IMR-90 (cell line): ENCODE data around the gene ZFAND5. TPM values are rescaled to one million over a fixed set of nuclear protein-coding genes. Genes with fewer than 3 reads are reported as not detected.

ENCODE experiments used
- ATAC-seq: fragments of 200-7000 bp; cut with Tn5 transposase; 2 replicates; pipeline ENCODE4 v1.9.1; 2020; ENCODE audit warnings: low read depth, mild to moderate bottlenecking, moderate library complexity
- BruUV-seq: library from RNA; stranded (reverse); fragments of 400-500 nt; replicated peaks from 2 replicates; lab custom pipeline; 2021; lab: Mats Ljungman, UMichigan
- CTCF ChIA-PET: fragments of 300-600 bp; formaldehyde crosslinking; extraction: SDS; loops from one replicate; lab custom pipeline; 2021; ENCODE audit warnings: antibody characterized with exemption; lab: Yijun Ruan, JAX
- POLR2A ChIA-PET: fragments of 300-600 bp; sonication (Branson Sonifier 250); formaldehyde crosslinking; loops from one replicate; lab custom pipeline; 2022; ENCODE audit warnings: antibody characterized with exemption; ENCODE audit not compliant: unreplicated experiment; lab: Charles Lee
- DNase-seq: peaks from one replicate; pipeline ENCODE4 v3.0.0; 2013
- H2AFZ ChIP-seq: replicated peaks from 2 replicates; pipeline ENCODE3; 2013; ENCODE audit warnings: low read length, mild to moderate bottlenecking; ENCODE audit not compliant: poor library complexity
- H2AK5ac ChIP-seq: 2 replicates; pipeline ENCODE4 v1.6.1; 2013; ENCODE audit warnings: low read depth, low read length, inconsistent platforms
- H2AK9ac ChIP-seq: replicated peaks from 2 replicates; pipeline ENCODE3; 2013; ENCODE audit warnings: mild to moderate bottlenecking, low read depth, low read length, moderate library complexity; ENCODE audit not compliant: poor library complexity
- H2BK120ac ChIP-seq: 2 replicates; pipeline ENCODE4 v1.6.1; 2013; ENCODE audit warnings: low read depth, low read length, inconsistent platforms
- H2BK15ac ChIP-seq: 3 replicates; pipeline ENCODE4 v1.6.1; 2013; ENCODE audit warnings: low read depth, low read length, inconsistent platforms
- H2BK20ac ChIP-seq: 2 replicates; pipeline ENCODE4 v1.6.1; 2013; ENCODE audit warnings: low read depth, mild to moderate bottlenecking, inconsistent platforms, low read length, moderate library complexity
- H2BK5ac ChIP-seq: 2 replicates; pipeline ENCODE4 v1.6.1; 2013; ENCODE audit warnings: mild to moderate bottlenecking, low read depth, low read length, inconsistent platforms; ENCODE audit not compliant: poor library complexity, severe bottlenecking
- H3K14ac ChIP-seq: replicated peaks from 2 replicates; pipeline ENCODE4 v1.6.1; 2013; ENCODE audit warnings: low read depth, low read length, inconsistent platforms
- H3K18ac ChIP-seq: 2 replicates; pipeline ENCODE4 v1.6.1; 2013; ENCODE audit warnings: low read depth, low read length, control low read depth
- H3K23ac ChIP-seq: 2 replicates; pipeline ENCODE4 v1.6.1; 2013; ENCODE audit warnings: low read depth, low read length, inconsistent platforms
- H3K27ac ChIP-seq: 2 replicates; pipeline ENCODE4 v1.5.1; 2013; ENCODE audit warnings: mild to moderate bottlenecking, control low read depth, low read length; ENCODE audit not compliant: insufficient read depth
- H3K27me3 ChIP-seq: 2 replicates; pipeline ENCODE4 v1.6.1; 2013; ENCODE audit warnings: low read length; ENCODE audit not compliant: control insufficient read depth, insufficient read depth
- H3K36me3 ChIP-seq: 2 replicates; pipeline ENCODE4 v1.6.1; 2013; ENCODE audit warnings: low read length, mixed read lengths; ENCODE audit not compliant: control insufficient read depth, insufficient read depth
- H3K4ac ChIP-seq: 2 replicates; pipeline ENCODE4 v1.6.1; 2013; ENCODE audit warnings: low read depth, low read length, inconsistent platforms
- H3K4me1 ChIP-seq: 2 replicates; pipeline ENCODE4 v1.6.1; 2013; ENCODE audit warnings: low read length, mixed read lengths; ENCODE audit not compliant: control insufficient read depth, insufficient read depth
- H3K4me2 ChIP-seq: 2 replicates; pipeline ENCODE4 v1.6.1; 2013; ENCODE audit warnings: low read depth, mild to moderate bottlenecking, control low read depth, low read length, moderate library complexity
- H3K4me3 ChIP-seq: 2 replicates; pipeline ENCODE4 v1.5.1; 2013; ENCODE audit warnings: low read depth, mild to moderate bottlenecking, control low read depth, low read length, moderate library complexity; ENCODE audit not compliant: insufficient read depth
- H3K56ac ChIP-seq: 2 replicates; pipeline ENCODE4 v1.6.1; 2013; ENCODE audit warnings: low read length, inconsistent platforms; ENCODE audit not compliant: insufficient read depth; ENCODE audit errors: extremely low read depth
- H3K79me1 ChIP-seq, 2 experiments: 2 replicates each; pipeline ENCODE4 v1.6.1; 2013; ENCODE audit warnings: low read length in 2 of 2, inconsistent platforms in 1 of 2, low read depth in 1 of 2
- H3K9ac ChIP-seq: 2 replicates; pipeline ENCODE4 v1.6.1; 2013; ENCODE audit warnings: low read depth, low read length, control low read depth
- H3K9me1 ChIP-seq: 2 replicates; pipeline ENCODE4 v1.6.1; 2013; ENCODE audit warnings: low read length, inconsistent platforms; ENCODE audit not compliant: insufficient read depth
- H3K9me3 ChIP-seq: 2 replicates; pipeline ENCODE4 v1.6.1; 2013; ENCODE audit warnings: low read length; ENCODE audit not compliant: control insufficient read depth, insufficient read depth
- H4K20me1 ChIP-seq: 2 replicates; pipeline ENCODE4 v1.6.1; 2013; ENCODE audit warnings: low read length, inconsistent platforms; ENCODE audit not compliant: insufficient read depth
- H4K5ac ChIP-seq: 2 replicates; pipeline ENCODE4 v1.6.1; 2013; ENCODE audit warnings: mild to moderate bottlenecking, low read depth, low read length, control low read depth
- H4K8ac ChIP-seq, 2 experiments: 2 replicates each; pipeline ENCODE4 v1.6.1; 2013; ENCODE audit warnings: low read depth in 2 of 2, low read length in 2 of 2, control low read depth in 1 of 2, inconsistent platforms in 1 of 2
- H4K91ac ChIP-seq: 2 replicates; pipeline ENCODE4 v1.6.1; 2013; ENCODE audit warnings: low read depth, low read length, inconsistent platforms; ENCODE audit not compliant: insufficient read depth
- FOS ChIP-seq: fragments of 150-350 bp; IDR thresholded peaks from 2 replicates; pipeline ENCODE4 v1.6.1; 2016; ENCODE audit warnings: low read depth, low read length
- MAFK ChIP-seq: IDR thresholded peaks from 2 replicates; pipeline ENCODE4 v1.6.1; 2012; ENCODE audit warnings: low read depth, low read length, improper control_type of control experiment
- NFE2L2 ChIP-seq: fragments of 150-350 bp; IDR thresholded peaks from 2 replicates; pipeline ENCODE4 v1.6.1; 2016; ENCODE audit warnings: low read depth, mild to moderate bottlenecking, low read length
- WGBS, 2 experiments: methylation state at CpG; one replicate each; pipeline versions ENCODE4 v1.1.5 to v1.1.7; 2013; ENCODE audit warnings: missing lambda C conversion rate in 2 of 2; ENCODE audit not compliant: insufficient read length in 1 of 2; ENCODE audit errors: extremely low coverage in 2 of 2; 5-methylcytosine and 5-hydroxymethylcytosine counted together
- dilution Hi-C: fragments of 300-500 bp; cut with HindIII; formaldehyde crosslinking; loops from one replicate; pipeline ENCODE4 v1.14.3; 2018; ENCODE audit warnings: low sequenced_read_pairs; ENCODE audit not compliant: unreplicated experiment
- in situ Hi-C: fragments of 300-500 bp; cut with MboI; formaldehyde crosslinking; loops from 3 replicates; pipeline ENCODE4 v1.14.3; 2019; ENCODE audit warnings: low sequenced_read_pairs, inconsistent platforms, mixed read lengths
- intact Hi-C: fragments of 100-400 bp; cut with micrococcal nuclease; formaldehyde crosslinking; loops from 2 replicates; pipeline ENCODE4 v1.10.0; 2022
- polyA plus RNA-seq, 3 experiments: library from polyadenylated mRNA; depleted of rRNA; stranded (reverse); fragments of >200 nt; gene quantifications; 2 replicates each; pipeline ENCODE4 v1.2.3, GENCODE V29; 2012; ENCODE audit warnings: low replicate concordance in 1 of 3
- total RNA-seq: library from RNA; depleted of rRNA; stranded (reverse); fragments of >200 nt; gene quantifications from 2 replicates; pipeline ENCODE4 v1.2.3, GENCODE V29; 2012

The ZFAND5 gene
- total and polyA plus RNA-seq, 2 of the 4 experiments (the other 2 are of a cell fraction), result 35.8 to 85.2 TPM

GRCh38 chr9:72363908-72364678 lies 915 bp downstream of the ZFAND5 start:
- H3K56ac ChIP-seq, result peak overlapping the region; percentile 99
- TF ChIP-seq NFE2L2, result peak; percentile 52; the same call in 1 of the 2 replicates
- TF ChIP-seq FOS, result no peak
- TF ChIP-seq MAFK, result 0 out of 2 replicates have a peak, but pooled peaks have one; percentile 30
- H3K9me3 ChIP-seq, result no peaks in the 10 kb centered on the region
- in situ Hi-C loops (loop anchor here (5.0 kb wide), 1 partner anchor 228 kb away; no protein-coding TSS in a partner anchor), dilution Hi-C loops (no loop called here), intact Hi-C loops (loop anchor here (2.0 to 5.0 kb wide), 3 partner anchors 79 to 458 kb away; no protein-coding TSS in a partner anchor)
- peak overlapping the region; percentile 37; the same call in 1 of the 3 replicates for H2BK15ac ChIP-seq
- peak overlapping the region; percentile 99 for H2BK5ac ChIP-seq
- 0 out of 2 replicates have a peak overlapping the region, but pooled peaks have one; percentile 5 for H2BK20ac ChIP-seq
- peak overlapping the region; percentile 98 for H4K5ac ChIP-seq
- no TSS peak for BruUV-seq
- ChIA-PET POLR2A (interaction anchor here (0.6 to 4.8 kb wide), 11 partner anchors 10 to 222 kb away, joined by 3 to 27 read pairs (median 7); no protein-coding TSS in a partner anchor), CTCF (no interaction called here)
- H3K27ac ChIP-seq, result peak overlapping the region; percentile 88
- DNase-seq, result peak; percentile 61
- peak overlapping the region; percentile 91 for H3K4ac ChIP-seq
- no peaks in the 10 kb centered on the region for H3K27me3 ChIP-seq
- ATAC-seq, result peak; percentile 21
- H3K23ac ChIP-seq, result peak overlapping the region; percentile 99
- H3K9ac ChIP-seq, result peak overlapping the region; percentile 100
- peak overlapping the region; percentile 85 for H4K91ac ChIP-seq
- peak overlapping the region; percentile 85 for H2AFZ ChIP-seq
- H4K20me1 ChIP-seq, result peaks cover 52% of the 10 kb centered on the region
- peak overlapping the region; percentile 88 for H3K4me2 ChIP-seq
- H3K4me3 ChIP-seq, result peak overlapping the region; percentile 99
- H3K18ac ChIP-seq, result peak overlapping the region; percentile 98
- H4K8ac ChIP-seq, result peak overlapping the region; percentile 36 to 65; a peak in 2 of 4 replicates
- peaks cover 12% of the 10 kb centered on the region for H3K36me3 ChIP-seq
- peak overlapping the region; percentile 98 for H2AK9ac ChIP-seq
- H3K79me1 ChIP-seq, result peaks cover 0 to 11% of the 10 kb centered on the region in 2 experiments; a peak in 2 of 4 replicates
- 0% methylated on average over 24 of the region's 73 CpGs; no CpG with 5 or more reads in 1 of the 2 experiments for WGBS, 2 experiments
- H3K4me1 ChIP-seq, result peaks cover 5% of the 10 kb centered on the region; the same call in 1 of the 2 replicates
- peak overlapping the region; percentile 53 for H2AK5ac ChIP-seq
- H2BK120ac ChIP-seq, result peak overlapping the region; percentile 60
- H3K9me1 ChIP-seq, result no peaks in the 10 kb centered on the region; the same call in 1 of the 2 replicates
- H3K14ac ChIP-seq, result peak overlapping the region; percentile 97
